HG02588 (cell line): ENCODE data around the gene NLRP6.
A peak's percentile ranks its signal among the peaks of the same experiment; 100 is the strongest.
"Not testable (repeated sequence)": the region's sequence is repeated elsewhere in the genome, so short reads cannot be mapped to it uniquely, and the experiment has no call there.

ENCODE experiments used
- ATAC-seq: cut with Tn5 transposase; IDR thresholded peaks from one replicate; pipeline ENCODE4 v1.9.1; 2021; ENCODE audit warnings: mild to moderate bottlenecking, moderate library complexity; ENCODE audit not compliant: unreplicated experiment

NLRP6 gene

DNA sequence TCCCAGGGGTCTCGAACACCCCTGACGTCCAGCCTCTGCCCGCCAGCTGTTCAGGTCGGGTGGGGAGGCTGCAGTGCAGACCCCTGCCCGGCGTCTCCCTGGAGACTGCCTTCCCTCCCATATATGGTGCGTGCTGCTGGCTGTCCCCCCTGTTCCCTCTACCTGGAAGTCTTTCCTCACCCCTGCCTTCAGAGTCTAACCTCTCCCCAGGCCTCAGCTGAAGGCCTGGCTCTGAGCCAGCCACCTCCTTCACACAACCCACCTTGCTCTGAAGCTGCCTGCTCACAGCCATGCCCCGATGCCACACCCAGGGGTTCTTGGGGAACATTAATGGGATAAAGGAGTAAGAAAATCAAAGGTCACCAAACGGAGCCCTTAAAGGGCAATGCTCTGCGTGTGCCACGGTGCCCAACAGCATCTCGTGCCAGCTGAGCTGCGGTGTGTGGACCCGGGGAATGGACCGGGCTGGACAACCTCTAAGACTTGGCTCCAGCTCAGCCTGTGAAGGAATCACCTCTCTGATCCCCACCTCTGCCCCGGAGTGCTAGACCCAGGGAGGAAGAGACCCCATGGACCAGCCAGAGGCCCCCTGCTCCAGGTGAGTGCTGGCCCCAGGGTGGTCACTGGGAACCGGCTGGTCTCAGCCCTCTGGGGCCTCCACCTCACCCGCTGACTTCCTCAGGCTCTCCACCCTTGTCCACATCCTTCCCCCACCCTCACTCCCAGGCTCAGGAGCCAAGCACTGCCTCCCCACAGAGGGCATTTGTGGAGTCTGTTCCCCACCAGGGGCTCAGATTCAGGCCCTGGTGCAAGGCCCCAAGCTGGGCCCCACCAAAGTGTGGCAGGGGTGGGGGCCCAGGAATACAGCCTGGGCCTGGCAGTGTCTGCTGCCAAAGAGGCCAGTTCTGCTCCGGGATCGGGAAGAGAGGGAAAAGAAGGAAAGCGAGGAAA, at the start of gene NLRP6:
TSS of gene NLRP6 (plus strand) at position 407 of the 951 bp plus-strand sequence. CDS start at position 570, 163 bp downstream.
- no peak for ATAC-seq

DNA sequence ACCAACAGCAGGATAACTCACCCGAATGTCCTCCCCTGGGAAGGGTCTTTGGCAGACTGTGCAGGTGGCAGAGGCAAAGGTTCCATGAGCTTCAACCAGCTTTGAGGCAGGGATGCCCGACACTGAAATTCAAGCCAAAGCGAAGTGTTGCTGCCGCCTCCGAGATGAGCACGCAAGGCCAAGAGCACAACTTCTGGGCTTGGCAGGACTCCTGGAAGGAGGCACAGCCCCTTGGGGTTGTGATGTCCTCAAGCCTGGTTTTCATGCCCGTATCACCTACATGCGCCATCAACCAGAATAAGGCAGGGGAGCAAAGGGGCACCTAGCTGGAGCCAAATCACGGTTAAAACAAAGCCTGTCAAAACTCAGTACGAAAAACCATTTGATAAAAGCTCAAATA, 47.8 kb upstream of the NLRP6 start:
- ATAC-seq: no peak

DNA sequence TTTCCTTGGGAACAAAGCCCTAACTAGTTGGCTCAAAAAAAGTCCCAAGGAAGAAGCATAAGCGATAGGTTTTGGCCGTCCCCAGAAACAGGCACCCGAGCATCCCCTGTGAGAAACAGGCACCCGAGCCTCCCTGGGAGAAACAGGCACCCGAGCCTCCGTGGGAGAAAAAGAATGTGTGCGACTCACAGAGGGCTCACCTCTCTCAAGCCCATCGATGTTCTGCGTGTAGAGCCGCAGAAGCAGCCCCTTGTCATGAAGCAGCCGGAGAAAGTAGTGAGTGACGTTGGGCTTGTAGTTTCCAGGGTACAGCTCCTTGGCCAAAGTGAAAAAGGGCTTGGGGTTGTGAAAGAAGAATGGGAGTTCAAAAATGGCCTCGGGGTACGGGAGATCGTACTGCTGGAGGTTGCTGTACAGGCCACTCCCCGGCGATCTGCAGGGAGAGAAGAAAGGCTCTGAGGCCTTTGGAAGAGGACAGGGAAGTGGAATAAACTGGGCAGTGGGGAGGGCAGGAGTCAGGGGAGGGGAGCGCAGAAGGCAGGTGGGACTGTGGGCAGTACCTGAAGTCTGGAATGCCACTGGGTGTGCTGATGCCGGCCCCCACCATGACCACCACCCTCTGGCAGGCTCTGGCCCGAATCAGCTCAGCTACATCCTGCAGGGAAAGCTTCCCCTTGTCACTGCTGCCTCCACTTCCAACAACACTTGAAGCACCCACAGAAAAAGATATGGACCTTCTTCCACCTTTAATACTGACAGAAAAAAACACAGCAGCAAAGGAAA, 45.2 kb upstream of the NLRP6 start:
- no peak for ATAC-seq

DNA sequence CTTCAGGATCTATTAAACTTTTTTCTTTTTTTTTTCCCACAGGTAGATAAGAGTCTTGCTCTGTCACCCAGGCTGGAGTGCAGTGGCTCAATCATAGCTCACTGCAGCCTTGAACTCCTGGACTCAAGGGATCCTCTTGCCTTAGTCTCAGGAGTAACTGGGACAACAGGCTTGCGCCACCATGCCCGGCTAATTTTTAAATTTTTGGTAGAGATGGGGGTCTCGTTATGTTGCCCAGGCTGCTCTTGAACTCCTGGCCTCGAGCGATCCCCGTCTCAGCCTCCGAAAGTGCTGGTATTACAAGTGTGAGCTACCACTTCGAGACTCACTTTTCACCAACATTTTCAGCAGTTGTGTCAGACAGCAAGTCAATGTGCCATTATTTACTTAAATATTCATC, 43.0 kb upstream of the NLRP6 start:
- no peak for ATAC-seq

DNA sequence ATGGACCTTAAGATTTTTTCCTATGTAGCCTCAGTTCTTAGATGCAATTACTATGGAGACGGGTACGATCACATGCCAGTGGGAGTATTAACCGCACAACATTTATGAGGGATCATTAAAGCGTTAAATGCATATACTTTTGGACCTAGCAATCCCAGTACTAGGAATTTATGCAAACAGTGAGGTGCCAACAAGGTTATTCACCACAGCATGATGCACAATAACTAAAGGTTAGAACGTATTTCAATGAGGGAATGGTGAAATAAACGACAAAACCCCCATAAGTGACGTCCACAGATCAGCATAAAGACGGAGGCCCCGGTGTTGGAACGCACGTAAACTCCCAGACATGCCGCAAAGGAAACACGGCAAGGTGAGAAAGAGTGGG, 42.6 kb upstream of the NLRP6 start:
- no peak for ATAC-seq

DNA sequence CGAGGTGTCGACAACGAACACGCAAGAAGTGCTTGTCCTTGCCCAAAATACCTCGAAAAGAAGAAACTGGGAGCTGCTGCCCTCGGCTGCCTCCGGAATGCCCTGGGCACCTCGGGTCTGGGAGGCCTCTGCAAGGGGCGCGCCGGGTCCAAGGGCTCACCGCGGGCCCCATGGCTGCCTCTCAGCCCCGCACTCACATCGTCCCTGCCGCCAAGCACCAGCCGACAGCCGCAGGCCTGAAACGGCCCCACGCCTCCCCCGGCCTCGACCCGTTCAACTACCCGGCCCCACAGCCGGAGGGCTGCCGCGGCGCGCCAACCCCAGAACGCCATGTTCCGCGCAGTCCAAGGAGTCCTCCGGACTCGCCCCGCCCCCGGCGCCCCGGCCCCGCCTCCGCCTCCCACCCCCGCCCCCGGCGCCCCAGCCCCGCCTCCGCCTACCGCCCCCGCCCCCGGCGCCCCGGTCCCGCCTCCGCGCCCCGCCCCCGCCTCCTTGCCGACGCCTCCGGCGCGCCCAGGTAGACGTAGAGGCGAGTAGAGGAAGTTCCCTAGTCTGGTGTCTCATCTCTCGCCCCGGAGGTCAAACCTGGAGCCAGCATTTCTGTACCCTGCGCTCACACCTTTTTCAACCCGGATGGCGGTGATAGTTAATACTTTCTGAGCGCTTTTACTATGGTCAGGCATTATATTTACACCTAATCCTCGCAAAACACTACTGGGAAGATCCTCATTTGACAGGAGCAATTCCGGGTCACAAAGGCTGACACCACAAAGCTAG, 42.0 kb upstream of the NLRP6 start, which contains the start of gene SIRT3:
TSS of gene SIRT3 (minus strand) at position 346 of the 777 bp plus-strand sequence. CDS start at position 332, 14 bp downstream.
- ATAC-seq: peak; percentile 70

DNA sequence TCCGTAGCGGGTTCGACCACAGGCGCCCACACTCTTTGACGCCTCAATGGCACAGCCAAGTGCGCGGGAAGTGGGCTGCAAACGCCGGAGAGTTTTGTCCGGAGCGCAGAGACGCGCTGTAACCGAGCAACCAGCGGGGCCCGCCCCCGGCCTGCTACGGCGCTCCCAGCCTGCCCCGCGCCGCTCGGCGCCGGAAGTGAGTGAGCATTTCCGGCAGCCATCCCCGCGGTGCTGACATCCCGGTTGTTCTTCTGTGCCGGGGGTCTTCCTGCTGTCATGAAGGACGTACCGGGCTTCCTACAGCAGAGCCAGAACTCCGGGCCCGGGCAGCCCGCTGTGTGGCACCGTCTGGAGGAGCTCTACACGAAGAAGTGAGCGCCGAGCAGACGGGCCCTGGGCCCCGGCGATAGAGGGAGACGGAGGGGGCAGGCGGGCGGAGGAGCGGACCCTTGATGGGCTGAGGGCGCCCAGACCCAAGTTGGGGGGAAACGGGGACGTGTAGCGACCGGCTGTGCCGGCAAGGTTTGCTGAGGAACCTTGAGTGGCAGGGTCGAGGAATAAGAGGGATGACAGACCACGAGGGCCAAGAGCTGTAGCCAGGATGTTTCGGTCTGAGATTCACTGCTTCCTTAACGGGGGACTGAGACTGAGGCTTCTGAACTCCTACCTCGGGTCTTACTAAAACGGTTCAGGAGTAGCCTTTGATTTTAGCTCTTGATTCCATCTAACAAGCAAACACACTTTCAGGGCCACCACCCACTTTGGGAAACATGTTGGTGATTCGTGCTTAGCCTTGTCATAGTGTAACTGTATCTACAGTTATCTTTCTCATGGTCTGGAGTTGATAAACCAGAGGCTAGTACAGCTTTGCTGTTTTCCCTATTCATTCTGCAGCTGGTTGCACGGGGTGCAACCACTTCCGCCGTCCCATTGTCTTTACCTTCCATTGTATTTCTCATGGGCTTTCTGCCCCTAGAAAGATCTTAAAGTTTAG, 41.1 kb upstream of the NLRP6 start, which contains the start of gene PSMD13:
TSS of gene PSMD13 (plus strand) at position 203 of the 994 bp plus-strand sequence. CDS start at position 277, 74 bp downstream.
- peak; percentile 77 for ATAC-seq

DNA sequence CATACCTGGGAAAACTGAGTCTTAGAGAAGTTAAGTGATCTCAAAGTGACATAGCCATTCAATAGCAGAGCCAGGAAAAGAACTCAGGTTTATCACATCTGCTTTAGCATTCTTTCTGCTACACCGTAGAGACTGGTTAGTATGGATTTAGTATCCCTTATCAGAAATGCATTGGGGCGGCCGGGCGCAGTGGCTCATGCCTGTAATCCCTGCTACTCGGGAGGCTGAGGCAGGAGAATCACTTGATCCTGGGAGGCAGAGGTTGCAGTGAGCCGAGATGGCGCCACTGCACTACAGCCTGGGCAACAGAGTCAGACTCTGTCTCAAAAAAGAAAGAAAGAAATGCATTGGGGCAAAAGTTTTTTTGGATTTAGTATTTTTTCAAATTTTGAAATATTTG, 39.9 kb upstream of the NLRP6 start:
- ATAC-seq: not testable (repeated sequence)

DNA sequence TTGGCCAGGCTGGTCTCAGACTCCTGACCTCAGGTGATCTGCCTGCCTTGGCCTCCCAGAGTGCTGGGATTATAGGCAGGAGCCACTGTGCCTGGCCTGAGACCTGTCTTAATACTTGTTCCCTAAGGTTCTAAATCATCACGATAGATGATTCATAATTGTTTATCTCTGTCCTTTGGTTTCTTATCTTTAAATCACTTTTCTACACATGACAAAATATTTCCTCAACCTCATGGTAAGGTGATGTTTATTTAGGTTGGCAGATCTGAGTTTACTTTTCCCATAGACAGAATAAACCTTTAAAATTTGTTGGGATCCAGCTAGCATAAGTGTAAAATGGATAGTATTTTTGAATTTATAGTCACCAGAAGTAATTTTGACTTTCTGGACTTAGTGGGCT, 37.9 kb upstream of the NLRP6 start:
- ATAC-seq: no peak

DNA sequence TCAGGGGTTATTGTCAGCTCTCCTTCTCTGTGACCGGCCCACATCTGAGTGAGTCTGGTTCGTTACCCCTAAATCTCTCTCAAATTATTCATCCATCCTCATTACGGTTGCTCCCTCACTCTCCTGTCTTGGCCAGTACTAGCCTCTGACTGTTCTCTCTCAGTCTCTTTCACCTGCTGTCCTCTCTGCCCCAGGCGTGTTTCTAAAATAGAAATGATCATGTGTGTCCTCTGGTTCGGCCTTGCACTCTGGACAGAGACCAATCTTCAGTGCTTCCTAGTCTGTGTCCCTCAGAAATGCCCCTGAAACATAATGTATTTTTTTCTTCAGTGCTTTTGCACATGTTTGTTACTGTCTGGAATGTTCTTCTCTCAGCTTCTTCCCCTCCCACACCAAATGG, 36.6 kb upstream of the NLRP6 start:
- no peak for ATAC-seq

DNA sequence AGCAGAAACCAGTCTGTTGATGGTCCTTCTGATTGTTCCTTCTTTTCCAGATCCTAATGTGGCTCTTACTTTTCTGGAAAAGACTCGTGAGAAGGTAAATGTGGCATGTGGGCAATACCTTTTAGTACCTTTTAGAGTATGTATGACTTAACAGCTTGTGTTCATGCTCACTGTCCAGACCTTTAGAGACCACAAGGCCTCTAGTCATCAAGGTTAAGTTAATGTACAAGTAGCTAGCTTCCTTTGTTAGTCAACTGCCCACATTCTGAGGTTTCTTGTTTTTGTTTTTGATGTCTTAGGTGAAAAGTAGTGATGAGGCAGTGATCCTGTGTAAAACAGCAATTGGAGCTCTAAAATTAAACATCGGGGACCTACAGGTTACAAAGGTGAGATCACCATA, 33.8 kb upstream of the NLRP6 start:
- ATAC-seq: no peak

DNA sequence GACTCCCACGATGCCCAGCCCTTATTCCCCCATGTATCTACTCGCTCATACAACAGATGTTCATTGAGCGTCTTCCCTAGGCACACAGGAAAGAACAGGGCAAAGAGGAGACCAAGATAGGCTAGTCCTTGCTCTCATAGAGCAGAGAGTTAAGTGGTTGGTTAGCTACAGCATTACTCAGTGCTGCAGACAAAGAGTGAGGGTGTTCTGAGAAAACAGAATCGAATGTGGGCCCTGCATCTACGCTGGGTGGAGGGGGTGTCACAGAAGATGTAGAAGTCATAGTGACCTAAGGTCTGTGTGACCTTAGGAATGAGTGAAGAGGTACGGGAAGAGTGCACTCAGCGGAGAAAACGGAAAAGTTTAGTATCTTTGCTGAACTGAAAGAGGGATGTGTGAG, 29.1 kb upstream of the NLRP6 start:
- no peak for ATAC-seq

DNA sequence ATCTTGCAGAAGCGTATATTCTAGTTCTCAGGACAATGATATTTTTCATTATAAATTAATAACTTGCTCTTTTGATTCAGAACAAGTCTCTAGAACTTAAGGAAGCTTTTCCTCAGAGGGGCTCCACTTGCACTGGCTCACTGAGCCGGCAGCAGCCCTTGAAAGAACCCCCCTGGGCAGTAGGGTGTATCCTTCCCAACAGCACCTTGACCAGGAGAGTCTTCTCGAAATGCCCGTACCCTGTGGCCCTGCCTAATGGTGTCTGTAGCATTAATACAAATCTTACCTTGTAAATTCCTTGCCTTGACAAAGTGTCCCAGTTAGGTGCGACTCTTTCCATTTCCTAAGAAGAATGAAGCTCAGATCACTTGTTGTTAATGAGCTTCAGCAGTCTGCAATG, 27.9 kb upstream of the NLRP6 start:
- no peak for ATAC-seq

DNA sequence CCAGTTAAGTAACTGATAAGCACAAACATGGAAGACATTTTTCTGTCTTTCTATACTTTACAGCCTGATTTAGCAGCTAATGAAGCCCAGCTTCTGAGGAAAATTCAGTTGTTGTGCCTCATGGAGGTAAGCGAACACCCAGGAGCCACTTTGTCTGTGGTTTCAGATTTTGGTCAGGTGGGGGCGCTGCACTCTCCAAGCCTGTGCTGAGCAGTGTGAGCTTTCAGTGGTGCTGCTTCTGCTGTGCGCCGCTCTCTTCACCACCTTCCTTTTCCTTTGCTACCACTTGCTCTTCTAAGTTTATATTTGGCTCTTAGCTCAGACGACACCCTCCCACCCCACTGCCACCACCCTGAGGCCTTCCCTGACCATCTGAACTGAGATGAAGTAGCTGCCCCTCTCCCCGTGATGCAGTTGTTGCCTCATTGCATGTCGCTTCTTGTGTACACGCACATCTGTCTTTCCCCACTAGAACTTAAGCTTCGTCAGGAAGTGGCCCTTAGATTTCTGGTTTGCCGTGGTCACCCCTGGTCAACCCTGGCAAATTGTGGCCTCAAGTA, 27.4 kb upstream of the NLRP6 start:
- ATAC-seq: no peak

DNA sequence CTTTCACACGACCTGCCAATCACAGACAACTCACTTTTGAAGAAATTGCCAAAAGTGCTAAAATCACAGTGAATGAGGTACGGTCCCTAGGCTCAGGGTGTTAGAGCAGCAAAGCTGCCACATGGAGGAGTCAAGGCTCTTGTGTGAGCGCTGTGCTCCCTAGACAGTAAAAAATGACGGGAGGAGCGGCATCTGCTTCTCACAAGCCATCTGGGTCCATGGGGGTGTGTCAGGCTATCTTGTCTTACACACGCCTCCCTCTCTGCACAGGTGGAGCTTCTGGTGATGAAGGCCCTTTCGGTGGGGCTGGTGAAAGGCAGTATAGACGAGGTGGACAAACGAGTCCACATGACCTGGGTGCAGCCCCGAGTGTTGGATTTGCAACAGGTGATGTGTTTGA, 26.7 kb upstream of the NLRP6 start:
- no peak for ATAC-seq

DNA sequence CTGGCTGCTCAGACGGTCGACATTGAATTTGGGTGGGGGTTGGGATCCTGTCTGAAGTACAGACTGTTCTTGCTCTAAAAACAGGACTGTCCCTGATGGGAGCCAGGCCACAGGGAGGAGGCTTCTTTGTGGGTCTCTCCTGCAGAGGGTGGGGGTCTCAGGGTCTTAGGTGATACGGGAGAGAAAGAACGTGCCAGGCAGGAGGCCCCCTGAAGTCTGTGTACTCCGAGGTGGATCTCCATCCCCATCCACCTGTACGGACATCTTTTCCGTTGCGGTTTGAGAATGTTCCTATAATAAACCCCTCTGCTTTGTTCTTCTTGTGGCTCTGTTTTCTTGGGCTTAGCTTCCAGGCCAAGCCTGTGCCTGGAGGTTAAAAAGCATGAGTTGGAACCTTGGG, 25.5 kb upstream of the NLRP6 start:
- ATAC-seq: no peak

DNA sequence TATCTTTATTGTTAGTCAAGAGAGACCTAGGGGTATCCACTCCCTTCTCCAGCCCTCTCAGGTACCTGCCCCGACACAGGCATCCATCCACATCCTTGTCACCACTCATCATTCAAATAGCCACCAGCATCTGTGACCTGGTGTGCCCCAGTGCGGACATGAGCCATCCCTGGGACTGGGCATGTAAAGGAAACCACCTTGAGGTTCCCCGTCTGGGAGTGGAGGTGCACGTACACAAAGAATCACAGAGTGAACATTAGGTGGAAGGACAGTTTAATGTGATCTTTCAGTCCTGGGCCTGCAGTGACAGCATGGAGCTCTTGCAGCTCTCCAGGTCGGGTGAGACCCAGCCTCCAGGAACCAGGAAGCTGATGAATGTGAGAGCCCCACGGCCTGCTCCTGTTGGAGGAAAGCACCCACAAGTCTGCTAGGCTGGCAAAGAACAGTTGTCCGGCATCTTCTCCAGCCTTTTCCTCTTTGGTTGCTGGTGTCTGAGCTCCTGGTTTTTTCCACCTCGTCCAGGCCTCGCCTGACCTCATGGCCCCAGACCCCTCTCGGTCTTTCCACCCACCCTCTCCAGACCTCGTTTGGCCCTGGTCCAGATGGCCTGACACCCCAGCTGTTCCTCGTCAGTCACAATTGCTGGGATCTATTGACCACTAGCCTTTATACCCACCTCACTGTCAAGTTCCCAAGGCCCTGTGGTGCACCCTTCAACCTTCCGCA, 24.9 kb upstream of the NLRP6 start:
- no peak for ATAC-seq

DNA sequence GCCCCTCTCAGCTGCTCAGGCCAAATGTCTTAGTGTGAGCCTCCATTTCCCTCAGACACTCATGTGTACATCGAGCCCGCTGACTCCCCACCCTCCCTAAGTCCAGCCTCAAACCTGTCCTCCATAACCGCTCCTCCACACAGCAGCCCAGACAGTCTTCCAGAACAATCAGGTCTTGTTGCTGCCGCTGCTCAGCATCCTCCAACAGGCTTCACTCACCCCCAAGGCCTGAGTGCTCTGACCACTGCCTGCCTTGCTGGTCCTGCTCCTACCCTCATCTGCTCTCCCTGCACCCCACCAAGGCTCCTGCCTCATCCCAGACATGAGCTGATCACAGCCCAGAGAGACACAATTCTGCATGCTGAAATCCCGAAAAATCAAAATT, 24.3 kb upstream of the NLRP6 start:
- ATAC-seq: no peak

DNA sequence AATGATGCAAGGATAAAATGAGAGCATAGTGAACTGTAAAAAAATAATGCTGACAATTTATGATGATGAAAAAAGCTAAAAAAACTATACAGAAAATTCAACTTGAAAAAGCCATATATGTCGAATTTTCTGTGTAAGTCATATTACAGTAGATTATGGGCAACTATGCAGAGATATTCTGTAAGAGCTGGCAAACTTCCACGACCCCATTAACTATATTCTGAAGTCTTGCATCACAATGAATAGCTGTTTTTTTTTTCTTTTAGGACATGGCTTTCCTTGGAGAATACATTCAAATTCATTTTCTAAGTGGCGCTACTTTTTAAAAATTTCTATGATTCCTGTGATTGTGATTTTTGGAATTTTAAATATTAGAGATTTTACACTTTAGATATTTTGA, 23.0 kb upstream of the NLRP6 start:
- ATAC-seq: no peak
